Mesendoderm (in vitro differentiated cells): Measurements from ENCODE around the gene RANGAP1.

ENCODE experiments used
- DNase-seq: peaks from one replicate; pipeline ENCODE4 v3.0.0; 2013
- H2AK5ac ChIP-seq: 2 replicates; pipeline ENCODE4 v1.6.1; 2013; ENCODE audit warnings: low read length, inconsistent platforms
- H2BK120ac ChIP-seq: 2 replicates; pipeline ENCODE4 v1.6.1; 2013; ENCODE audit warnings: low read depth, mild to moderate bottlenecking, low read length, moderate library complexity, mixed read lengths
- H2BK15ac ChIP-seq: replicated peaks from 2 replicates; pipeline ENCODE4 v1.6.1; 2013; ENCODE audit warnings: low read depth, mild to moderate bottlenecking, moderate library complexity
- H2BK5ac ChIP-seq: 2 replicates; pipeline ENCODE4 v1.6.1; 2013; ENCODE audit warnings: low read length, inconsistent platforms
- H3K18ac ChIP-seq: 2 replicates; pipeline ENCODE4 v1.6.1; 2013; ENCODE audit warnings: mild to moderate bottlenecking, low read length, mixed read lengths
- H3K23ac ChIP-seq: one replicate; pipeline ENCODE4 v1.6.1; 2013; ENCODE audit warnings: low read length
- H3K27ac ChIP-seq: 2 replicates; pipeline ENCODE4 v1.5.1; 2013; ENCODE audit warnings: low read depth, mild to moderate bottlenecking, inconsistent platforms, low read length, moderate library complexity
- H3K27me3 ChIP-seq: 2 replicates; pipeline ENCODE4 v1.6.1; 2013; ENCODE audit warnings: low read length, control low read depth, mild to moderate bottlenecking, inconsistent platforms; ENCODE audit not compliant: insufficient read depth, poor library complexity
- H3K36me3 ChIP-seq: 2 replicates; pipeline ENCODE4 v1.6.1; 2013; ENCODE audit warnings: low read length, inconsistent platforms; ENCODE audit not compliant: control insufficient read depth, insufficient read depth
- H3K4ac ChIP-seq: one replicate; pipeline ENCODE4 v1.6.1; 2013; ENCODE audit warnings: low read depth, mild to moderate bottlenecking, low read length, moderate library complexity
- H3K4me1 ChIP-seq: 2 replicates; pipeline ENCODE4 v1.6.1; 2013; ENCODE audit warnings: low read depth, low read length, inconsistent platforms; ENCODE audit not compliant: control insufficient read depth
- H3K4me2 ChIP-seq: 2 replicates; pipeline ENCODE4 v1.6.1; 2013; ENCODE audit warnings: low read length
- H3K4me3 ChIP-seq: 2 replicates; pipeline ENCODE4 v1.5.1; 2013; ENCODE audit warnings: mild to moderate bottlenecking, low read length
- H3K56ac ChIP-seq: one replicate; pipeline ENCODE4 v1.6.1; 2013; ENCODE audit warnings: low read length
- H3K79me1 ChIP-seq: 2 replicates; pipeline ENCODE4 v1.6.1; 2013; ENCODE audit warnings: low read length, inconsistent platforms
- H3K79me2 ChIP-seq: 2 replicates; pipeline ENCODE4 v1.6.1; 2013; ENCODE audit warnings: mild to moderate bottlenecking, low read length; ENCODE audit not compliant: control insufficient read depth, insufficient read depth
- H3K9ac ChIP-seq: 2 replicates; pipeline ENCODE4 v1.6.1; 2013; ENCODE audit warnings: low read length, inconsistent platforms
- H4K5ac ChIP-seq: one replicate; pipeline ENCODE4 v1.6.1; 2013; ENCODE audit warnings: low read length
- H4K8ac ChIP-seq: one replicate; pipeline ENCODE4 v1.6.1; 2013; ENCODE audit warnings: low read depth, mild to moderate bottlenecking, control low read depth, low read length, moderate library complexity
- WGBS: extraction: QIAGEN DNeasy Blood & Tissue Kit; methylation state at CpG from one replicate; pipeline ENCODE4 v1.1.7; 2013; ENCODE audit warnings: low lambda C conversion rate, missing lambda C conversion rate; ENCODE audit not compliant: insufficient coverage; ENCODE audit errors: extremely low coverage; 5-methylcytosine and 5-hydroxymethylcytosine counted together

Gene RANGAP1

DNA sequence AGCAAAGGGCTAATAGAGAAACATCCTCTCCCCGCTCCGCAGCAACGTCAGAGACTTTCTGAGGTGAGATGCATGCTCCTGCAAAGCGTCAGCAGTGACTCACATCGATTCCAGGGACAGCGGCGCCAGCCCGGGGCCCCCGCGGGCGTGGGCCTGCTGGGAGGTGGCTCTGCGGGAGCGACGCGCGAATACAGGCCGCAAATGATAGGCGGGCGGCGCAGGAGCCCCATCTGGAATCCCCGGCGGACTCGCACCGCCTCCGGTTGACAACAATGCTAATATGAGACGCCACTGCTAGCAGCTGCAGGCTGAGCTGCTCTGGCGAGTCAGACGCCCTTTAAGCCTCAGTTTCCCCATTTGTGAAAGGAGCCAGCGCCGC, 557 bp downstream of the RANGAP1 start:
- H3K27ac ChIP-seq, result peak overlapping the region; percentile 87
- H3K27me3 ChIP-seq, result no peaks in the 10 kb centered on the region
- peak overlapping the region; percentile 82 for H3K4ac ChIP-seq
- H3K23ac ChIP-seq, result peak overlapping the region; percentile 11
- peak overlapping the region; percentile 83 for H3K4me2 ChIP-seq
- H3K9ac ChIP-seq, result peak overlapping the region; percentile 91
- H2BK5ac ChIP-seq, result peak overlapping the region; percentile 39
- no peak overlapping the region for H4K5ac ChIP-seq
- H2BK15ac ChIP-seq, result no peak overlapping the region
- peaks cover 7% of the 10 kb centered on the region for H3K36me3 ChIP-seq
- no CpG with 5 or more reads among the region's 30 CpGs for WGBS
- H3K56ac ChIP-seq, result peak overlapping the region; percentile 95
- H3K79me1 ChIP-seq, result peaks cover 14% of the 10 kb centered on the region
- H3K18ac ChIP-seq, result peak overlapping the region; percentile 85
- H4K8ac ChIP-seq, result no peak overlapping the region
- peak overlapping the region; percentile 84 for H3K4me3 ChIP-seq
- peaks cover 4% of the 10 kb centered on the region for H3K4me1 ChIP-seq
- H2BK120ac ChIP-seq, result no peak overlapping the region
- peaks cover 28% of the 10 kb centered on the region for H3K79me2 ChIP-seq
- no peak overlapping the region for H2AK5ac ChIP-seq
- peak; percentile 91 for DNase-seq

DNA sequence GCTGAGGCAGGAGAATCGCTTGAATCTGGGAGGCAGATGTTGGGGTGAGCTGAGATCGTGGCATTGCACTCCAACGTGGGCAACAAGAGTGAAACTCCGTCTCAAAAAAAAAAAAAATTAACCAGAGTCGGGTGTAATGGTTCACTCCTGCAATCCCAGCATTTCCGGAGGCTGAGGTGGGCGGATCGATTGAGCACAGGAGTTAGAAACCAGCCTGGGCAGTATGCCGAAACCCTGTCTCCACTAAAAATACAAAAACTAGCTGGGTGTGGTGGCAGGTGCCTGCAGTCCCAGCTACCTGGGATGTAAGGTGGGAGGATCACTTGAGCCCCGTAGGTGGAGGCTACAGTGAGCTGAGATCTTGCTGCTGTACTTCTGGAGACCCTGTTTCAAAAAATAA, 1.5 kb downstream of the RANGAP1 start:
- Histone ChIP-seq H3K4me1 (peaks cover 4% of the 10 kb centered on the region), H3K79me2 (peaks cover 28% of the 10 kb centered on the region), H2AK5ac (no peak overlapping the region), H3K36me3 (peaks cover 12% of the 10 kb centered on the region), H3K4me3 (no peak overlapping the region), H3K56ac (peak overlapping the region; percentile 95), H4K8ac (no peak overlapping the region), H2BK15ac (no peak overlapping the region), H4K5ac (no peak overlapping the region), H3K4ac (no peak overlapping the region), H3K9ac (peak overlapping the region; percentile 91), H2BK5ac (no peak overlapping the region), H3K27ac (no peak overlapping the region), H3K23ac (no peak overlapping the region), H3K79me1 (peaks cover 14% of the 10 kb centered on the region), H3K4me2 (no peak overlapping the region), H3K27me3 (no peaks in the 10 kb centered on the region), H3K18ac (no peak overlapping the region), H2BK120ac (no peak overlapping the region)
- WGBS, result no CpG with 5 or more reads among the region's 10 CpGs
- no peak for DNase-seq

DNA sequence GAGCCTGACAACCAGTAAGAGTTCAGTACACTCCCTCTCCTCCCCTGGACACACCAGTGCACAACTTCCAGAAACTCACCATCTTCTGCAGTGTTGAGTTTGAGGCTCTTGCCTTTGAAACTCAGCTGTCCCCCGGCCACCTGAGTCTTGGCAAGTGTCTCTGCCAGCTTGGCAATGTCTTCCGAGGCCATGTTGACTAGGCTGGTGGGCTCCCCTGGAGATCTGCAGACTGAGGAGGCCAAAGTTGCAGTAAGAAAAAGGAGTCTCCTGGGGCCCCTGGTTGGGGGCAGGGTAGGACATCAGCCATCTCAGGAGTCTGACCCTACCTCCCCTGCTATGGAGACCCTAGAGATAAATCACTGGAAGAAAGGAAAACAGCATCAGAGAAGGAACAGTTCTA, 5.1 kb downstream of the RANGAP1 start:
- Histone ChIP-seq H3K27ac (no peak overlapping the region), H2BK5ac (no peak overlapping the region), H3K4ac (no peak overlapping the region), H3K4me3 (no peak overlapping the region), H3K79me2 (peaks cover 28% of the 10 kb centered on the region), H3K9ac (no peak overlapping the region), H3K27me3 (no peaks in the 10 kb centered on the region), H2BK15ac (no peak overlapping the region), H4K5ac (no peak overlapping the region), H4K8ac (no peak overlapping the region), H2BK120ac (no peak overlapping the region), H3K36me3 (peaks cover 12% of the 10 kb centered on the region), H2AK5ac (no peak overlapping the region), H3K4me2 (no peak overlapping the region), H3K23ac (no peak overlapping the region), H3K79me1 (peaks cover 15% of the 10 kb centered on the region), H3K4me1 (no peaks in the 10 kb centered on the region), H3K56ac (no peak overlapping the region), H3K18ac (no peak overlapping the region)
- WGBS, result no CpG with 5 or more reads among the region's 2 CpGs
- DNase-seq, result no peak

DNA sequence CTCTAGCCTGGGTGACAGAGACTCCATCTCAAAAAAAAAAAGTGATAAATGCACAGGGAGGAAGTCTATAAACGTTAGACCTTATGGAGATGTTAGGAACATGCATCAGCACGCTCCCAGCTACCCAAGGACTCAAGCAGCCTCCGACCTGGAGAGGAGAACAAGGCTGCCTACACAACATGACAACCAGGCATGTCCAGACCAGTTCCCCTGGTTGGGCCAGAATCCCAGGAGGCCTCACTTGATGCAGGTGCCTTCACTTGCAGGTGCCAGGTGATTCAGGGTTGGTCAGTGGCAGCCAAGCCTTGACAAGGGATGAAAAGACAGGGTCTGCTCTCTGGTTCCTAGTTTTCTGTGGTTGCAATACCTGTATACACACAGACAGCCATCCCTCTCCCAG, 5.9 kb downstream of the RANGAP1 start:
- peaks cover 12% of the 10 kb centered on the region for H3K36me3 ChIP-seq
- H3K79me2 ChIP-seq, result peaks cover 23% of the 10 kb centered on the region
- H4K5ac ChIP-seq, result no peak overlapping the region
- H3K4me1 ChIP-seq, result no peaks in the 10 kb centered on the region
- no peak overlapping the region for H3K56ac ChIP-seq
- H2BK15ac ChIP-seq, result no peak overlapping the region
- no peak overlapping the region for H3K18ac ChIP-seq
- H3K79me1 ChIP-seq, result peaks cover 16% of the 10 kb centered on the region
- no peak overlapping the region for H3K4me3 ChIP-seq
- H2BK120ac ChIP-seq, result no peak overlapping the region
- H3K4ac ChIP-seq, result no peak overlapping the region
- H3K9ac ChIP-seq, result no peak overlapping the region
- H3K27me3 ChIP-seq, result no peaks in the 10 kb centered on the region
- no peak overlapping the region for H2AK5ac ChIP-seq
- no peak overlapping the region for H3K27ac ChIP-seq
- H4K8ac ChIP-seq, result no peak overlapping the region
- no CpG with 5 or more reads among the region's 3 CpGs for WGBS
- H2BK5ac ChIP-seq, result no peak overlapping the region
- no peak overlapping the region for H3K4me2 ChIP-seq
- no peak for DNase-seq
- H3K23ac ChIP-seq, result no peak overlapping the region

DNA sequence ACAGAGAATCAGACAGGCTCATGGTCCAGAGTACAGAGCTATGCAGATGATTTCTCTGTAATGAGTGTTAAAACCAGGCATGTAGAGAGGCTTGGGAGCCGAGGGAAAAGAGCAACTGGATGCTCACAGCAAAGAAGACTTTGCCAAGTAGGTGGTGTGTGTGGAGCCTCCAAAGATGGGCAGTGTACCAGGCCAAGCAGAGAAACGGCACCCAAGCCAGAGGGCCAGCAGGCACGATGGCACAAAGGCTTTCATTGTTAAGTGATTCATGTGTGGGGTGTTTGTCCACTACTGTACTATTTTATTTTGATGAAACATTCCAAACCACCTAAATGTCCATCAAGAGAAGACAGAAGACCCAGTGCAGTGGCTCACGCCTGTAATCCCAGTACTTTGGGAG, 11.1 kb downstream of the RANGAP1 start:
- Histone ChIP-seq H3K9ac (no peak overlapping the region), H3K18ac (no peak overlapping the region), H3K79me1 (peaks cover 4% of the 10 kb centered on the region), H4K5ac (no peak overlapping the region), H3K4me1 (no peaks in the 10 kb centered on the region), H3K4me2 (no peak overlapping the region), H2BK120ac (no peak overlapping the region), H3K4me3 (no peak overlapping the region), H3K56ac (no peak overlapping the region), H3K79me2 (no peaks in the 10 kb centered on the region), H2AK5ac (no peak overlapping the region), H2BK5ac (no peak overlapping the region), H3K27me3 (no peaks in the 10 kb centered on the region), H3K36me3 (peaks cover 28% of the 10 kb centered on the region), H3K23ac (no peak overlapping the region), H3K27ac (no peak overlapping the region), H3K4ac (no peak overlapping the region), H2BK15ac (no peak overlapping the region), H4K8ac (no peak overlapping the region)
- WGBS, result no CpG with 5 or more reads among the region's 4 CpGs
- DNase-seq, result no peak

DNA sequence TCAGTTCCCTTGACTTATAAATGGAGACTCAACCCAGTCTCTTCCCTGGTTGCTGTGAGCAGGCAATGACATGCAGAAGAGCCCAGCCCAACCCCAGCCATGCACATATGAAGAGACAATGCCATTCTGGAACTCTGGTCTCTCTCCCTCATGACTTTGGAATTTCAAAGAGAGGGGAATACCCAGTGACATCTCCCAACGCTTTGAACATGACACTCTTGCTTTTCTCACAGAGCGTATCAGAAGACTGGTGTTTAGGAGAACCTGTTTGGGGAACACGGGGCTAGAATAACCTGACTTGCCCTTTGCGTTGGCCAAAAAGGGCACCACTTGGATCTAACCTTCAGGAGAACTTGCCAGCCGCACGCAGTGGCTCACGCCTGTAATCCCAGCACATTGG, 12.9 kb downstream of the RANGAP1 start:
- Histone ChIP-seq H3K4ac (no peak overlapping the region), H3K56ac (no peak overlapping the region), H3K4me2 (no peak overlapping the region), H3K27me3 (no peaks in the 10 kb centered on the region), H3K4me3 (no peak overlapping the region), H2BK5ac (no peak overlapping the region), H3K27ac (no peak overlapping the region), H4K8ac (no peak overlapping the region), H3K9ac (no peak overlapping the region), H3K36me3 (peaks cover 30% of the 10 kb centered on the region), H3K79me2 (no peaks in the 10 kb centered on the region), H3K4me1 (no peaks in the 10 kb centered on the region), H2BK15ac (no peak overlapping the region), H3K23ac (no peak overlapping the region), H2BK120ac (no peak overlapping the region), H2AK5ac (no peak overlapping the region), H3K79me1 (peaks cover 4% of the 10 kb centered on the region), H4K5ac (no peak overlapping the region), H3K18ac (no peak overlapping the region)
- DNase-seq, result no peak
- WGBS, result no CpG with 5 or more reads among the region's 7 CpGs
